ENCODE data around the gene ASTN1. TPM values are rescaled to one million over a fixed set of nuclear protein-coding genes. Genes with fewer than 3 reads are reported as not detected.

ASTN1 gene
- total and polyA plus RNA-seq, 3 experiments from 2014 or later, result not detected

DNA sequence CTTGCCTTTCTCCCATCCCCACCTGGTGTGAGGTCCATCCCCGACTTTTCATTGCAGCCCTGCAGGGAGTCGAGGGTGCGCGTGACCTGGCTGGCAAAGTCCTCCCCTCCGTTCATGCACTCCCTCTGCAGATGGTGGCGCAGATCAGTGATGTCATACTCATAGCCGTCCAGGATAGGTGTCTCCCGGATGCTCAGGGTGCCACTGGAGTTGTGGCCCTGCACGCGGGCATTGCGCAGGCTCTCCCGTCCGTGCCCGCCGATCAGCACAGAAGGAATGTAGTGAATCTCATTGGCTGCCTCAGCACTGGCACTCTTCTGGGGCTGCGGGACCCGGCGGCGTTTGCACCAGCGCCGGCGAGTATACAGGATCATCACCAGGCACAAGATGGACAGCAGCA is 132.1 kb downstream of the ASTN1 start:
- peaks cover 0 to 2% of the 10 kb centered on the region in 2 donors for H3K27me3 Mint-ChIP-seq
- H3K27ac Mint-ChIP-seq, result no peak overlapping the region
- Histone ChIP-seq H3K4me3 (ENCODE audit: low read length) (no peak overlapping the region), H3K9me3 (ENCODE audit: low read length) (no peaks in the 10 kb centered on the region), H3K4me1 (ENCODE audit: insufficient read depth, low read length) (no peaks in the 10 kb centered on the region), H3K27ac (ENCODE audit: low read depth, low read length) (no peak overlapping the region), H3K27me3 (ENCODE audit: insufficient read depth, low read length, poor library complexity, severe bottlenecking) (no peaks in the 10 kb centered on the region), H3K36me3 (ENCODE audit: insufficient read depth, low read length) (no peaks in the 10 kb centered on the region)
- H3K9me3 Mint-ChIP-seq, result peaks cover 0 to 6% (median 2%) of the 10 kb centered on the region in 5 donors
- ChIA-PET POLR2A (no interaction called here), CTCF (no interaction called here)
- H3K36me3 Mint-ChIP-seq, result no peaks in the 10 kb centered on the region
- no peak for DNase-seq
- no peaks in the 10 kb centered on the region for H3K4me1 Mint-ChIP-seq
- H3K4me3 Mint-ChIP-seq, result no peak overlapping the region

DNA sequence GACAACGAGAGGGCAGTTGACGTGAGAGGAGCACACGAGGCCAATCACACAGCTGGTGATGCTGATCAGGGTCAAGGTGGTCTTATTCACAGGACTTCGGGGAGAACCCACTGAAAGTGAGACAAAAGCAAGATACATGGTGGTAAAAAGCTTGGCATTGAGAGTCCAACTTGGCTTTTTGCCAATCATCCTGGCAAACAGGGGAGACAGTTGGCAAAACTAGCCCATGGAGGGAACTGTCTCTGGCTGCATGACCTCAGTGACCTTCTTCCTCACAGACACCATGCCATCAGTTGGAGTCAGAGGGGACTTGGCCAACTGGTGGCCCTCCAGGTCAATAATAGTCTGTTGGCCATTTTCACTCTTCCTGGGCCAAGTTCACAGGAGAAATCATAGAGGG is 139.9 kb downstream of the ASTN1 start:
- H3K36me3 Mint-ChIP-seq, result peaks cover 0 to 2% (median 0%) of the 10 kb centered on the region in 3 donors
- Histone ChIP-seq H3K27ac (ENCODE audit: low read depth, low read length) (no peak overlapping the region), H3K4me3 (ENCODE audit: low read length) (no peak overlapping the region), H3K4me1 (ENCODE audit: insufficient read depth, low read length) (no peaks in the 10 kb centered on the region), H3K36me3 (ENCODE audit: insufficient read depth, low read length) (no peaks in the 10 kb centered on the region), H3K9me3 (ENCODE audit: low read length) (no peaks in the 10 kb centered on the region), H3K27me3 (ENCODE audit: insufficient read depth, low read length, poor library complexity, severe bottlenecking) (no peaks in the 10 kb centered on the region)
- H3K27me3 Mint-ChIP-seq, result peaks cover 0 to 3% of the 10 kb centered on the region in 2 donors
- no peak overlapping the region for H3K4me3 Mint-ChIP-seq
- no peak for DNase-seq
- H3K4me1 Mint-ChIP-seq, result no peaks in the 10 kb centered on the region
- ChIA-PET POLR2A (no interaction called here), CTCF (no interaction called here)
- no peak overlapping the region for H3K27ac Mint-ChIP-seq
- peaks cover 0 to 4% (median 2%) of the 10 kb centered on the region in 5 donors for H3K9me3 Mint-ChIP-seq

DNA sequence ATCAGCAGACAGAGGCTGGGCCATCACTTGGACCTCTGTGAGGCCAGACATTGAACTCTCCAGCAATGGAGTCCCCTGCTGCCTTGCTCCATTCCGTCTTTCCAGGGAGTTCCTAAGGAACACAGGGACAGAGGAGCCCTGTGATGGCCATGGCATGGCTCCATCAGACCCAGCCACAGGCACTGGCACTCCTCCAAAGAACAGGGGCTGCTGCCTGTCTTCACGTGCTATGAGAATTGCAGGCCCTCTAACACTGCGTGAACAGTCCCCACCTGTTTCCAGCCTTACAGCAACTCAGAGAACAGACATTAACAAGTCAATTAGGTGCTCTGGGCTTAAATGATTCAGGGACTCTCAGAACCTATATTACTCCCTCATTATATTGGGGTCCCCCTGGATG is 140.8 kb downstream of the ASTN1 start:
- Histone ChIP-seq H3K36me3 (ENCODE audit: insufficient read depth, low read length) (no peaks in the 10 kb centered on the region), H3K9me3 (ENCODE audit: low read length) (no peaks in the 10 kb centered on the region), H3K4me1 (ENCODE audit: insufficient read depth, low read length) (no peaks in the 10 kb centered on the region), H3K4me3 (ENCODE audit: low read length) (no peak overlapping the region), H3K27ac (ENCODE audit: low read depth, low read length) (no peak overlapping the region), H3K27me3 (ENCODE audit: insufficient read depth, low read length, poor library complexity, severe bottlenecking) (no peaks in the 10 kb centered on the region)
- H3K27ac Mint-ChIP-seq, result no peak overlapping the region
- H3K4me1 Mint-ChIP-seq, result no peaks in the 10 kb centered on the region
- H3K36me3 Mint-ChIP-seq, result peaks cover 0 to 2% (median 0%) of the 10 kb centered on the region in 3 donors
- H3K9me3 Mint-ChIP-seq, result peaks cover 0 to 4% (median 2%) of the 10 kb centered on the region in 5 donors
- H3K4me3 Mint-ChIP-seq, result no peak overlapping the region
- H3K27me3 Mint-ChIP-seq, result peaks cover 0 to 3% of the 10 kb centered on the region in 2 donors
- POLR2A ChIA-PET, result no interaction called here
- CTCF ChIA-PET, result no interaction called here
- no peak for DNase-seq

DNA sequence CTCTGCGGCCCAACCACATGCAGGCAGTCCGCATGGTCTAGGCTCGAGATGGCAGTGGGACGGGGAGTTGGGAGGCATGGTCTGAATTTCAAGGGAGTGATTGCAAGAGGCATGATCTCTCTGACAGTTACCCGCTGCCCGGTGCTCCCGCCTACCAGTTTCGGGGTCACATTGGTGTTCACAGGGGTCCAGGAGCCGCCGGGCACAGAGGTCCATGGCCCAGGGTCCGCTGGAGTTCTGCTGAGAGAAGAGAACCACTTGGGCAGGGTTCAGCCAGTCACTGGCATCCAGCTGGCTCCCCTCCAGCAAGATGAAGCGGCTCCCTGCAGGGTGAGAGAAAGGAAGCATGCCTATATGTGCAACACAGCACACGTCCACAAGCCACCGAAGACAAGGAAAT is 141.3 kb downstream of the ASTN1 start:
- CTCF ChIA-PET, result no interaction called here
- no peaks in the 10 kb centered on the region for H3K4me1 Mint-ChIP-seq
- peaks cover 0 to 2% (median 0%) of the 10 kb centered on the region in 3 donors for H3K36me3 Mint-ChIP-seq
- peaks cover 0 to 3% of the 10 kb centered on the region in 2 donors for H3K27me3 Mint-ChIP-seq
- Histone ChIP-seq H3K9me3 (ENCODE audit: low read length) (no peaks in the 10 kb centered on the region), H3K4me3 (ENCODE audit: low read length) (no peak overlapping the region), H3K36me3 (ENCODE audit: insufficient read depth, low read length) (no peaks in the 10 kb centered on the region), H3K4me1 (ENCODE audit: insufficient read depth, low read length) (no peaks in the 10 kb centered on the region), H3K27ac (ENCODE audit: low read depth, low read length) (no peak overlapping the region), H3K27me3 (ENCODE audit: insufficient read depth, low read length, poor library complexity, severe bottlenecking) (no peaks in the 10 kb centered on the region)
- H3K4me3 Mint-ChIP-seq, result no peak overlapping the region
- H3K9me3 Mint-ChIP-seq, result peaks cover 0 to 7% (median 2%) of the 10 kb centered on the region in 5 donors
- DNase-seq, result no peak
- H3K27ac Mint-ChIP-seq, result no peak overlapping the region
- POLR2A ChIA-PET, result no interaction called here

DNA sequence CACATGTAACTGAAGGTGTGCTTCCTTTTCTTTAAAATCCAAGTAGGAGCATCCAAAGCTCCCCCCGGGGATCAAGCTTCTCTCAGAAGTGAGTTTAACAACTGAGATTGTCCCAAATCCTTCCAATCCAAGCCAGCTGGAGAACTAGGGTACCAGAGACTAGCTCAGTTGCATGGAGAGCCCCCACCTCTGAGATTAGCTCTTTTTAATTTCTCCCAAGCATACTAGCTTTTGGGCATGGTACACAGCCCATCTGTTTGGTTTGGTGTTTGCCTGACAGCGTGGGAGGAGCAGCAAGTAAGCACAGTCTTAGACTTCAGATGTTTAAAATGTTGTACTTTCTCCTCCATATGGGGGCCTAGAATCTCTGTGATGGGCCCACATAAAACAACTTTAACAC is 142.8 kb downstream of the ASTN1 start:
- ChIA-PET CTCF (no interaction called here), POLR2A (no interaction called here)
- H3K27ac Mint-ChIP-seq, result no peak overlapping the region
- no peaks in the 10 kb centered on the region for H3K9me3 ChIP-seq (ENCODE audit: low read length)
- no peak for DNase-seq
- no peak overlapping the region for H3K27ac ChIP-seq (ENCODE audit: low read depth, low read length)
- peaks cover 0 to 2% (median 0%) of the 10 kb centered on the region in 3 donors for H3K36me3 Mint-ChIP-seq
- no peaks in the 10 kb centered on the region for H3K4me1 ChIP-seq (ENCODE audit: insufficient read depth, low read length)
- H3K9me3 Mint-ChIP-seq, result peaks cover 0 to 9% (median 0%) of the 10 kb centered on the region in 5 donors
- H3K27me3 ChIP-seq (ENCODE audit: insufficient read depth, low read length, poor library complexity, severe bottlenecking), result no peaks in the 10 kb centered on the region
- peaks cover 0 to 3% of the 10 kb centered on the region in 2 donors for H3K27me3 Mint-ChIP-seq
- no peaks in the 10 kb centered on the region for H3K4me1 Mint-ChIP-seq
- no peaks in the 10 kb centered on the region for H3K36me3 ChIP-seq (ENCODE audit: insufficient read depth, low read length)
- H3K4me3 ChIP-seq (ENCODE audit: low read length), result no peak overlapping the region
- no peak overlapping the region for H3K4me3 Mint-ChIP-seq

DNA sequence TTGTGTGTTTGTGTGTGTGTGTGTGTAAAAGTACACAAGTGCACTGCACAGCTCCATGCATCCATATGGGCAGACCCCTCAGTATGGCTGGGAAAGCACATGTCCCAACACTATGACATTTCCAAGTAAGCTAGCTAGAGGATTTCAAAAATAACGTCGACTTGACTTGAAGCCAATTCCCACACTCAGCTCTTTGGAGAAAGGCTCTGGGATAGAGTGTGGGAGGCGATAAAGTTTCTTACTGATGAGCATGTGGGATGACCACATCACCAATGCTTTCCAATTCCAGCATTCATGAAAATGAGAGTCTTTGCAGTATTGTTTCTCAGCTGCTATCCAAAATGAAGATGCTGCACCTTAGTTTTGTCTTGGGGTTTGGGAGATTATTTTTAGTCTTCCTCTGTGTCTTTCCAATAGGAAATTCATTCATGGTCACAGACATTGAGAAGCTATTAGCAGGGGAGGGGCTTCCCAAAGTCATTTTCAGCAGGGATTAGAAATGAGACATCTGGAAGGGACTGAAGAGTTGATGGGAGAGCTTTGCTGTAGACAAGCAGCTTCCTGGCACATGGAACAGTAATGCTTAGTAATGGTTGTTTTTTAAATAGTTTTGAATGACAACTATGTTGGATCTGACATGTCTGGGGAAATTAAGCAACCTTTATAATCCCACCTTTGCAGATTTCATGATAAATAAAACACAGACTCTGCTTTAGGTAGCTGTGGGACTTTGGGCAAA is 143.5 kb downstream of the ASTN1 start:
- DNase-seq, result no peak
- peaks cover 0 to 2% (median 0%) of the 10 kb centered on the region in 3 donors for H3K36me3 Mint-ChIP-seq
- H3K9me3 ChIP-seq (ENCODE audit: low read length), result no peaks in the 10 kb centered on the region
- no peaks in the 10 kb centered on the region for H3K4me1 ChIP-seq (ENCODE audit: insufficient read depth, low read length)
- CTCF ChIA-PET, result no interaction called here
- H3K27me3 Mint-ChIP-seq, result peaks cover 0 to 3% of the 10 kb centered on the region in 2 donors
- H3K27me3 ChIP-seq (ENCODE audit: insufficient read depth, low read length, poor library complexity, severe bottlenecking), result no peaks in the 10 kb centered on the region
- H3K9me3 Mint-ChIP-seq, result peaks cover 0 to 9% (median 0%) of the 10 kb centered on the region in 5 donors
- H3K27ac Mint-ChIP-seq, result no peak overlapping the region
- no peaks in the 10 kb centered on the region for H3K4me1 Mint-ChIP-seq
- no peak overlapping the region for H3K4me3 Mint-ChIP-seq
- H3K36me3 ChIP-seq (ENCODE audit: insufficient read depth, low read length), result no peaks in the 10 kb centered on the region
- H3K4me3 ChIP-seq (ENCODE audit: low read length), result no peak overlapping the region
- POLR2A ChIA-PET, result no interaction called here
- no peak overlapping the region for H3K27ac ChIP-seq (ENCODE audit: low read depth, low read length)

DNA sequence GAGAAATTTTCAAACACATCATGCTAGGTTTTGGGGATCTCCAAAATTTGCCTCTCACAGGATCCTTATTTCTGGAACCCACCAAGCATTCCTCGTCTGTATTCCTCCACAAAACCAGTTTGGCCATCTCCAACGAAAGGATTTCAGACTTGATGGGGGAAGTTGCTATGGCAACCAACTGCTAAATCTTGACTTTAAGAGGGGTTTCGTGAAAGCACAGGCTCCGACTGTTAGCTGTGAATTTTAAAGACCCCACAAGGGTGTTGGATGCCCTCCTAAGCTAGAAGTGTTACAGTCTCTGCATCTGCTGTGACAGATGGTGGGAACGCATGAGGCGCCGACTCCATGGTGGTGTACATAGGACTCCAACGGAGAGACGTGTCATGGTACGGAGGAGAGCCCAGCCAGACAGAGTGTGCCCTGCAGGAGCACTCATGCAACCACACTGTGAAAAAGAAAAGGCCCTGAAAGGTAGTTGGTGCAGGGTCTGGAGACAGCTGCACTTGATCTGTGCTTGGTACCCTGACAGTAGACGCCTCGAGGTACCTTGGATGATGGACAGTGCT is 147.1 kb downstream of the ASTN1 start:
- Mint-ChIP-seq H3K27ac (no peak overlapping the region), H3K27me3 (peaks cover 0 to 2% of the 10 kb centered on the region in 2 donors), H3K36me3 (peaks cover 0 to 2% (median 0%) of the 10 kb centered on the region in 3 donors), H3K9me3 (peaks cover 0 to 7% (median 0%) of the 10 kb centered on the region in 5 donors), H3K4me1 (no peaks in the 10 kb centered on the region), H3K4me3 (no peak overlapping the region)
- no peak for DNase-seq
- H3K27ac ChIP-seq (ENCODE audit: low read depth, low read length), result no peak overlapping the region
- no peak overlapping the region for H3K4me3 ChIP-seq (ENCODE audit: low read length)
- no peaks in the 10 kb centered on the region for H3K4me1 ChIP-seq (ENCODE audit: insufficient read depth, low read length)
- no peaks in the 10 kb centered on the region for H3K9me3 ChIP-seq (ENCODE audit: low read length)
- ChIA-PET CTCF (interaction anchor here (1.3 kb wide), 1 partner anchor 17 kb away, joined by 3 read pairs; no protein-coding TSS in a partner anchor), POLR2A (no interaction called here)
- H3K36me3 ChIP-seq (ENCODE audit: insufficient read depth, low read length), result no peaks in the 10 kb centered on the region
- no peaks in the 10 kb centered on the region for H3K27me3 ChIP-seq (ENCODE audit: insufficient read depth, low read length, poor library complexity, severe bottlenecking)

DNA sequence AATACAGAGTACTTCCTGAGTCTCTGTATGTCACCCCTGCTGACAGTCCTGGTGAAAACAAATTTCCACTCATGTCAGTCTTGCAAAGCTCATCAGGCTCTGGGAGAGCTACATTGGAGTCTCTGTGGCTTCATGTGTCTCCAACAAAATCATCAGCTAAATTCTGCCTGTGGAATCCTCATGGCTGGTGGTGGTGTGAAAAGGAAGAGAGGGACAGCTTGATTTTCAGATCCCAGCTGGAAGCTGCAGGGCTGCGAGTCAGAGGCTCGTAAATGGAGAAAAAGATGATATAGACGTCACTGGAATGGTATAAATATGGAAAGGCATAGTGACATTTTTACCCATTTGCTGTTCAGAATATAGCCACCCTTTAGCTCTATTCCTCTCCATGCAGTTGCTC is 150.2 kb downstream of the ASTN1 start:
- POLR2A ChIA-PET, result no interaction called here

More for the DNA sequence above, 150.2 kb downstream of the ASTN1 start:
- Mint-ChIP-seq H3K27ac (peak overlapping the region in 1 of 8 donors; percentile 18), H3K4me3 (no peak overlapping the region), H3K27me3 (no peaks in the 10 kb centered on the region), H3K9me3 (peaks cover 0 to 11% (median 0%) of the 10 kb centered on the region in 5 donors), H3K36me3 (no peaks in the 10 kb centered on the region), H3K4me1 (no peaks in the 10 kb centered on the region)
- Histone ChIP-seq H3K4me1 (ENCODE audit: insufficient read depth, low read length) (no peaks in the 10 kb centered on the region), H3K27ac (ENCODE audit: low read depth, low read length) (no peak overlapping the region), H3K9me3 (ENCODE audit: low read length) (no peaks in the 10 kb centered on the region), H3K36me3 (ENCODE audit: insufficient read depth, low read length) (no peaks in the 10 kb centered on the region), H3K27me3 (ENCODE audit: insufficient read depth, low read length, poor library complexity, severe bottlenecking) (no peaks in the 10 kb centered on the region), H3K4me3 (ENCODE audit: low read length) (no peak overlapping the region)
- no peak for DNase-seq
- CTCF ChIA-PET, result no interaction called here

Measured in CD8-positive, alpha-beta memory T cell (primary cell).